H9 (cell line): ENCODE results near the gene COX17. TPM values are rescaled to one million over a fixed set of nuclear protein-coding genes. Genes with fewer than 3 reads are reported as not detected.

Source experiments
- DNase-seq: peaks from one replicate; pipeline ENCODE4 v3.0.0-alpha.2; 2017
- H2AFZ ChIP-seq: one replicate; pipeline ENCODE4 v1.6.1; 2013; ENCODE audit warnings: mild to moderate bottlenecking, low read length, control low read depth, moderate library complexity
- H2AK5ac ChIP-seq: 2 replicates; pipeline ENCODE4 v1.6.1; 2013; ENCODE audit warnings: low read length, control low read depth, mixed read lengths; ENCODE audit not compliant: insufficient read length
- H2BK120ac ChIP-seq: one replicate; pipeline ENCODE4 v1.6.1; 2013; ENCODE audit warnings: low read depth, mild to moderate bottlenecking, low read length, control low read depth, inconsistent platforms; ENCODE audit not compliant: poor library complexity, severe bottlenecking
- H2BK12ac ChIP-seq: 2 replicates; pipeline ENCODE4 v1.6.1; 2013; ENCODE audit warnings: low read length, control low read depth, mixed read lengths, low read depth; ENCODE audit not compliant: insufficient read length
- H2BK15ac ChIP-seq: 2 replicates; pipeline ENCODE4 v1.6.1; 2013; ENCODE audit warnings: low read depth, low read length, control low read depth
- H2BK20ac ChIP-seq: one replicate; pipeline ENCODE4 v1.6.1; 2013; ENCODE audit warnings: low read depth, mild to moderate bottlenecking, low read length, control low read depth, inconsistent platforms; ENCODE audit not compliant: poor library complexity, severe bottlenecking
- H2BK5ac ChIP-seq: 2 replicates; pipeline ENCODE4 v1.6.1; 2013; ENCODE audit warnings: low read length, control low read depth, mixed read lengths; ENCODE audit not compliant: insufficient read length
- H3K14ac ChIP-seq: 2 replicates; pipeline ENCODE4 v1.6.1; 2013; ENCODE audit warnings: low read length, control low read depth; ENCODE audit not compliant: insufficient read depth
- H3K18ac ChIP-seq: 2 replicates; pipeline ENCODE4 v1.6.1; 2013; ENCODE audit warnings: low read depth, mild to moderate bottlenecking, mixed read lengths, low read length, control low read depth; ENCODE audit not compliant: insufficient read length
- H3K23ac ChIP-seq: 2 replicates; pipeline ENCODE4 v1.6.1; 2013; ENCODE audit warnings: low read length, control low read depth, mixed read lengths, low read depth; ENCODE audit not compliant: insufficient read length
- H3K23me2 ChIP-seq: 2 replicates; pipeline ENCODE4 v1.6.1; 2013; ENCODE audit warnings: low read depth, mild to moderate bottlenecking, mixed read lengths, low read length, control low read depth; ENCODE audit not compliant: insufficient read length, poor library complexity, severe bottlenecking
- H3K27ac ChIP-seq: 2 replicates; pipeline ENCODE4 v1.5.1; 2013; ENCODE audit warnings: low read length, control low read depth, mixed read lengths, low read depth; ENCODE audit not compliant: insufficient read length
- H3K27me3 ChIP-seq: 2 replicates; pipeline ENCODE4 v1.6.1; 2013; ENCODE audit warnings: low read length, control low read depth, inconsistent platforms; ENCODE audit not compliant: insufficient read depth
- H3K4ac ChIP-seq: 2 replicates; pipeline ENCODE4 v1.6.1; 2013; ENCODE audit warnings: low read depth, mild to moderate bottlenecking, control low read depth, inconsistent platforms, low read length, moderate library complexity
- H3K4me1 ChIP-seq: 2 replicates; pipeline ENCODE4 v1.6.1; 2013; ENCODE audit warnings: low read length, control low read depth, inconsistent platforms; ENCODE audit not compliant: insufficient read depth
- H3K4me2 ChIP-seq: 2 replicates; pipeline ENCODE4 v1.6.1; 2013; ENCODE audit warnings: low read length, control low read depth, mixed read lengths; ENCODE audit not compliant: insufficient read length, insufficient read depth
- H3K56ac ChIP-seq: 2 replicates; pipeline ENCODE4 v1.6.1; 2013; ENCODE audit warnings: low read depth, mild to moderate bottlenecking, mixed read lengths, low read length, control low read depth; ENCODE audit not compliant: insufficient read length
- H3K79me1 ChIP-seq: 2 replicates; pipeline ENCODE4 v1.6.1; 2013; ENCODE audit warnings: low read depth, mild to moderate bottlenecking, moderate library complexity, low read length, control low read depth, inconsistent platforms; ENCODE audit not compliant: insufficient read depth, poor library complexity, severe bottlenecking
- H3K79me2 ChIP-seq: 2 replicates; pipeline ENCODE4 v1.6.1; 2013; ENCODE audit warnings: low read length, control low read depth, inconsistent platforms; ENCODE audit not compliant: insufficient read depth
- H3K9ac ChIP-seq: 2 replicates; pipeline ENCODE4 v1.6.1; 2013; ENCODE audit warnings: low read length, control low read depth, mixed read lengths; ENCODE audit not compliant: insufficient read length; ENCODE audit errors: extremely low read depth
- H3K9me3 ChIP-seq: one replicate; pipeline ENCODE4 v1.6.1; 2013; ENCODE audit warnings: low read depth, low read length, inconsistent platforms; ENCODE audit not compliant: control insufficient read depth
- H3T11ph ChIP-seq: one replicate; pipeline ENCODE4 v1.6.1; 2013; ENCODE audit warnings: mild to moderate bottlenecking, low read length, control low read depth, inconsistent platforms
- H4K20me1 ChIP-seq: one replicate; pipeline ENCODE4 v1.6.1; 2013; ENCODE audit not compliant: control insufficient read depth, insufficient read length, insufficient read depth
- H4K5ac ChIP-seq: 2 replicates; pipeline ENCODE4 v1.6.1; 2013; ENCODE audit warnings: low read depth, mild to moderate bottlenecking, mixed read lengths, low read length, control low read depth; ENCODE audit not compliant: insufficient read length
- H4K8ac ChIP-seq: replicated peaks from 2 replicates; pipeline ENCODE4 v1.6.1; 2013; ENCODE audit warnings: low read length, control low read depth, mixed read lengths, low read depth; ENCODE audit not compliant: insufficient read length
- H4K91ac ChIP-seq: 2 replicates; pipeline ENCODE4 v1.6.1; 2013; ENCODE audit warnings: low read depth, mild to moderate bottlenecking, moderate library complexity, mixed read lengths, low read length, control low read depth; ENCODE audit not compliant: insufficient read length
- H3K27ac Mint-ChIP-seq, 3 experiments: 2 replicates in 2 of 3; 3 replicates in 1 of 3; pipeline ENCODE4 v1.8.0; 2020 to 2021; ENCODE audit warnings: mixed read lengths in 3 of 3, mild to moderate bottlenecking in 1 of 3, moderate library complexity in 1 of 3
- H3K27me3 Mint-ChIP-seq: 2 replicates; pipeline ENCODE4 v1.8.0; 2021; ENCODE audit warnings: low read depth, mild to moderate bottlenecking, moderate library complexity, mixed read lengths
- H3K36me3 Mint-ChIP-seq, 3 experiments: 2 replicates in 2 of 3; 3 replicates in 1 of 3; pipeline ENCODE4 v1.8.0; 2020 to 2021; ENCODE audit warnings: low read depth in 3 of 3, mixed read lengths in 3 of 3; ENCODE audit not compliant: insufficient read depth in 1 of 3
- H3K4me1 Mint-ChIP-seq, 2 experiments: 2 replicates each; pipeline ENCODE4 v1.8.0; 2020; ENCODE audit warnings: mixed read lengths in 2 of 2
- H3K4me3 Mint-ChIP-seq, 2 experiments: 2 replicates in 1 of 2; 3 replicates in 1 of 2; pipeline ENCODE4 v1.8.0; 2020 to 2021; ENCODE audit warnings: mild to moderate bottlenecking in 2 of 2, mixed read lengths in 2 of 2, moderate library complexity in 1 of 2
- H3K9me3 Mint-ChIP-seq, 2 experiments: 2 replicates in 1 of 2; 3 replicates in 1 of 2; pipeline ENCODE4 v1.8.0; 2020; ENCODE audit warnings: mild to moderate bottlenecking in 2 of 2, mixed read lengths in 2 of 2, moderate library complexity in 1 of 2
- WGBS: extraction: QIAGEN DNeasy Blood & Tissue Kit; methylation state at CpG from one replicate; pipeline ENCODE4 v1.1.7; 2013; ENCODE audit warnings: missing lambda C conversion rate, low lambda C conversion rate, mixed read lengths; ENCODE audit not compliant: insufficient read length; ENCODE audit errors: extremely low coverage; 5-methylcytosine and 5-hydroxymethylcytosine counted together
- total RNA-seq: library from RNA; stranded (reverse); gene quantifications from 2 replicates; pipeline ENCODE4 v1.2.1, GENCODE V29; 2021
- TF ChIP-seq, protein P1 (sequence below): fragments of 200-600 bp; sonication (generic); conservative IDR thresholded peaks from 3 replicates; pipeline ENCODE4 v1.8.0; 2021; ENCODE audit warnings: antibody characterized with exemption, mild to moderate bottlenecking

Gene COX17
- total RNA-seq, 1 experiment from 2014 or later, result 47.0 TPM

DNA sequence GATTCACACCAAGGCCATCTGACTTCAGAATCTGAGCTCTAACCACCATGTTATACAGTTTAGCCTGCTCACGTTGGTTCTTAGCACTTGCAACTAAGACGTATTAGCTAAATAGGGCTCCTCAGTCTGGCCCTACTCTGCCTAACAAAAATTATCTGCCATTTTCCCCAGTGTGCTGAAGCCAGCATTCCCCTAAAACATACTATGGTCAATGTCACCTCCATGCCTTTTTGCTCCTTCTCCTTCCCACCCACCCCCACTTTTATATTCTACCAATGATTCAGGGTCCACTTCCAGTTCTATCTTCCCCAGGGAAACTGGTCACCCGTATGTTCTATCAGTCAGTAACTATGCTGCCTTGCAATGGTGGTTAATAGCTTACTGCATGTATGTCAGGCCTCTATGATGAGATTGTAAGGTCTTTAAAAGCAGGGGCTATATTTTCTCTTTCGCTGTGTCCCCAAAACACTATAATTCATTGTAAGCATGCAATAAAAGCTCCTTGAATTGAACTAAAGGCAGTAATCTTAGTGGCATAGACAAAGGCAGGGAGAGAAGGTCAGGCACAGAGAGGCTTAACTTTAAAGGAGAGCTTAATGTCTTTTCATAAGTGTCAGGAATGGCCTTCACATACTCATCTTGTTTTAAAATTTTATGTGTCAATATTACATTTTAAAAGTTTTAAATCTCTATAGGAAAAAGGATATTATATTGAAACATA lies 40.2 kb downstream of the COX17 start:
- no peak overlapping the region for H3K27ac Mint-ChIP-seq
- H3K9ac ChIP-seq, result no peak overlapping the region
- H3K9me3 Mint-ChIP-seq, result no peaks in the 10 kb centered on the region

More for the DNA sequence above, 40.2 kb downstream of the COX17 start:
- no peak overlapping the region for H3K4ac ChIP-seq
- no peak overlapping the region for H3K4me2 ChIP-seq
- H3K23me2 ChIP-seq, result no peaks in the 10 kb centered on the region
- no peaks in the 10 kb centered on the region; a peak in 1 of 7 replicates for H3K36me3 Mint-ChIP-seq
- H3K14ac ChIP-seq, result no peak overlapping the region
- no peak overlapping the region for H3K18ac ChIP-seq
- H3K4me1 Mint-ChIP-seq, result peaks cover 0 to 4% of the 10 kb centered on the region in 2 experiments; a peak in 1 of 4 replicates
- no peak overlapping the region for H4K5ac ChIP-seq
- H3K27ac ChIP-seq, result no peak overlapping the region
- H3K27me3 ChIP-seq, result no peaks in the 10 kb centered on the region
- no peak for DNase-seq
- WGBS, result no CpG with 5 or more reads among the region's 4 CpGs
- no peak overlapping the region for H2BK5ac ChIP-seq
- no peaks in the 10 kb centered on the region for H3K79me1 ChIP-seq
- H3K9me3 ChIP-seq, result no peaks in the 10 kb centered on the region
- no peak overlapping the region for H2BK20ac ChIP-seq
- H2AK5ac ChIP-seq, result no peak overlapping the region
- H4K91ac ChIP-seq, result no peak overlapping the region
- no peaks in the 10 kb centered on the region for H3K79me2 ChIP-seq
- TF ChIP-seq, protein P1, sequence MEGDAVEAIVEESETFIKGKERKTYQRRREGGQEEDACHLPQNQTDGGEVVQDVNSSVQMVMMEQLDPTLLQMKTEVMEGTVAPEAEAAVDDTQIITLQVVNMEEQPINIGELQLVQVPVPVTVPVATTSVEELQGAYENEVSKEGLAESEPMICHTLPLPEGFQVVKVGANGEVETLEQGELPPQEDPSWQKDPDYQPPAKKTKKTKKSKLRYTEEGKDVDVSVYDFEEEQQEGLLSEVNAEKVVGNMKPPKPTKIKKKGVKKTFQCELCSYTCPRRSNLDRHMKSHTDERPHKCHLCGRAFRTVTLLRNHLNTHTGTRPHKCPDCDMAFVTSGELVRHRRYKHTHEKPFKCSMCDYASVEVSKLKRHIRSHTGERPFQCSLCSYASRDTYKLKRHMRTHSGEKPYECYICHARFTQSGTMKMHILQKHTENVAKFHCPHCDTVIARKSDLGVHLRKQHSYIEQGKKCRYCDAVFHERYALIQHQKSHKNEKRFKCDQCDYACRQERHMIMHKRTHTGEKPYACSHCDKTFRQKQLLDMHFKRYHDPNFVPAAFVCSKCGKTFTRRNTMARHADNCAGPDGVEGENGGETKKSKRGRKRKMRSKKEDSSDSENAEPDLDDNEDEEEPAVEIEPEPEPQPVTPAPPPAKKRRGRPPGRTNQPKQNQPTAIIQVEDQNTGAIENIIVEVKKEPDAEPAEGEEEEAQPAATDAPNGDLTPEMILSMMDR, result no peak
- H3K4me3 Mint-ChIP-seq, result no peak overlapping the region
- H3T11ph ChIP-seq, result no peak overlapping the region
- H2BK15ac ChIP-seq, result no peak overlapping the region
- no peak overlapping the region for H3K23ac ChIP-seq
- no peaks in the 10 kb centered on the region; the same call in 1 of the 2 replicates for H3K27me3 Mint-ChIP-seq
- no peaks in the 10 kb centered on the region for H4K20me1 ChIP-seq
- H4K8ac ChIP-seq, result no peak overlapping the region
- H2AFZ ChIP-seq, result no peak overlapping the region
- no peaks in the 10 kb centered on the region for H3K4me1 ChIP-seq
- H2BK12ac ChIP-seq, result no peak overlapping the region
- H2BK120ac ChIP-seq, result no peak overlapping the region
- no peak overlapping the region for H3K56ac ChIP-seq
